Measurements from ENCODE around the gene VTCN1. TPM values are rescaled to one million over a fixed set of nuclear protein-coding genes. Genes with fewer than 3 reads are reported as not detected.
A peak's percentile ranks its signal among the peaks of the same experiment; 100 is the strongest.

Gene VTCN1
- polyA plus RNA-seq, 4 donors = 0.03 to 0.27 (median 0.10) TPM; not detected in 1

GRCh38 chr1:117117697-117118096 lies 93.0 kb downstream of the VTCN1 start:
- Histone ChIP-seq H3K4me1 (ENCODE audit: control insufficient read depth in 3 of 3, insufficient read depth in 2 of 3, low read depth in 1 of 3, low read length in 2 of 3) (peaks cover 4 to 19% (median 5%) of the 10 kb centered on the region in 3 donors), H3K27ac (ENCODE audit: low read depth in 1 of 3, low read length in 2 of 3) (peak overlapping the region in 1 of 3 donors; percentile 48), H3K27me3 (ENCODE audit: control insufficient read depth in 3 of 3, insufficient read depth in 3 of 3, low read length in 3 of 3) (peaks cover 0 to 6% (median 0%) of the 10 kb centered on the region in 3 donors), H3K9me3 (ENCODE audit: control insufficient read depth in 2 of 2, insufficient read depth in 1 of 2, low read depth in 1 of 2, low read length in 1 of 2) (no peaks in the 10 kb centered on the region), H3K36me3 (ENCODE audit: control insufficient read depth in 3 of 3, insufficient read depth in 2 of 3, low read depth in 1 of 3, low read length in 3 of 3) (peaks cover 0 to 16% (median 0%) of the 10 kb centered on the region in 3 donors), H3K4me3 (ENCODE audit: low read depth in 1 of 3, low read length in 3 of 3) (no peak overlapping the region)
- DNase-seq (no peak), FAIRE-seq (no peak)
- 30 to 81% (median 42%) methylated on average over 2 of the region's 2 CpGs for WGBS, 3 donors

GRCh38 chr1:117116784-117117130 lies 94.0 kb downstream of the VTCN1 start:
- Histone ChIP-seq H3K36me3 (ENCODE audit: control insufficient read depth in 3 of 3, insufficient read depth in 2 of 3, low read depth in 1 of 3, low read length in 3 of 3) (peaks cover 0 to 16% (median 0%) of the 10 kb centered on the region in 3 donors), H3K4me3 (ENCODE audit: low read depth in 1 of 3, low read length in 3 of 3) (no peak overlapping the region), H3K27ac (ENCODE audit: low read depth in 1 of 3, low read length in 2 of 3) (no peak overlapping the region), H3K27me3 (ENCODE audit: control insufficient read depth in 3 of 3, insufficient read depth in 3 of 3, low read length in 3 of 3) (no peaks in the 10 kb centered on the region), H3K4me1 (ENCODE audit: control insufficient read depth in 3 of 3, insufficient read depth in 2 of 3, low read depth in 1 of 3, low read length in 2 of 3) (peaks cover 4 to 19% (median 5%) of the 10 kb centered on the region in 3 donors), H3K9me3 (ENCODE audit: control insufficient read depth in 2 of 2, insufficient read depth in 1 of 2, low read depth in 1 of 2, low read length in 1 of 2) (no peaks in the 10 kb centered on the region)
- WGBS, 3 donors = 78 to 90% (median 88%) methylated on average over 3 of the region's 3 CpGs
- FAIRE-seq (no peak), DNase-seq (no peak)

GRCh38 chr1:117116090-117116783 lies 94.5 kb downstream of the VTCN1 start:
- H3K27ac ChIP-seq (ENCODE audit: low read depth in 1 of 3, low read length in 2 of 3) = no peak overlapping the region
- no peak for FAIRE-seq
- 91 to 94% (median 94%) methylated on average over 13 of the region's 13 CpGs for WGBS, 3 donors

GRCh38 chr1:117114877-117115276 lies 95.8 kb downstream of the VTCN1 start:
- WGBS, 3 donors = 62 to 71% (median 67%) methylated on average over 2 of the region's 2 CpGs
- FAIRE-seq (no peak), DNase-seq (no peak)
- Histone ChIP-seq H3K27ac (ENCODE audit: low read depth in 1 of 3, low read length in 2 of 3) (no peak overlapping the region), H3K9me3 (ENCODE audit: control insufficient read depth in 2 of 2, insufficient read depth in 1 of 2, low read depth in 1 of 2, low read length in 1 of 2) (no peaks in the 10 kb centered on the region), H3K36me3 (ENCODE audit: control insufficient read depth in 3 of 3, insufficient read depth in 2 of 3, low read depth in 1 of 3, low read length in 3 of 3) (peaks cover 0 to 16% (median 0%) of the 10 kb centered on the region in 3 donors), H3K27me3 (ENCODE audit: control insufficient read depth in 3 of 3, insufficient read depth in 3 of 3, low read length in 3 of 3) (no peaks in the 10 kb centered on the region), H3K4me1 (ENCODE audit: control insufficient read depth in 3 of 3, insufficient read depth in 2 of 3, low read depth in 1 of 3, low read length in 2 of 3) (peaks cover 2 to 12% (median 4%) of the 10 kb centered on the region in 3 donors), H3K4me3 (ENCODE audit: low read depth in 1 of 3, low read length in 3 of 3) (no peak overlapping the region)

More at GRCh38 chr1:117116090-117116783, 94.5 kb downstream of the VTCN1 start:
- Histone ChIP-seq H3K4me3 (ENCODE audit: low read depth in 1 of 3, low read length in 3 of 3) (no peak overlapping the region), H3K27me3 (ENCODE audit: control insufficient read depth in 3 of 3, insufficient read depth in 3 of 3, low read length in 3 of 3) (no peaks in the 10 kb centered on the region), H3K4me1 (ENCODE audit: control insufficient read depth in 3 of 3, insufficient read depth in 2 of 3, low read depth in 1 of 3, low read length in 2 of 3) (peaks cover 4 to 19% (median 5%) of the 10 kb centered on the region in 3 donors), H3K9me3 (ENCODE audit: control insufficient read depth in 2 of 2, insufficient read depth in 1 of 2, low read depth in 1 of 2, low read length in 1 of 2) (no peaks in the 10 kb centered on the region), H3K36me3 (ENCODE audit: control insufficient read depth in 3 of 3, insufficient read depth in 2 of 3, low read depth in 1 of 3, low read length in 3 of 3) (peaks cover 0 to 16% (median 0%) of the 10 kb centered on the region in 3 donors)
- DNase-seq = no peak

- no peak overlapping the region for H3K27ac ChIP-seq (ENCODE audit: low read depth in 1 of 3, low read length in 2 of 3)
- H3K4me1 ChIP-seq (ENCODE audit: control insufficient read depth in 3 of 3, insufficient read depth in 2 of 3, low read depth in 1 of 3, low read length in 2 of 3) = peaks cover under 1 to 8% (median 2%) of the 10 kb centered on the region in 3 donors
- DNase-seq (no peak), FAIRE-seq (no peak)
- H3K9me3 ChIP-seq (ENCODE audit: control insufficient read depth in 2 of 2, insufficient read depth in 1 of 2, low read depth in 1 of 2, low read length in 1 of 2) = no peaks in the 10 kb centered on the region
- H3K4me3 ChIP-seq (ENCODE audit: low read depth in 1 of 3, low read length in 3 of 3) = no peak overlapping the region
- 93 to 96% (median 96%) methylated on average over 11 of the region's 11 CpGs for WGBS, 3 donors
- H3K36me3 ChIP-seq (ENCODE audit: control insufficient read depth in 3 of 3, insufficient read depth in 2 of 3, low read depth in 1 of 3, low read length in 3 of 3) = peaks cover 0 to 14% (median 0%) of the 10 kb centered on the region in 3 donors
- H3K27me3 ChIP-seq (ENCODE audit: control insufficient read depth in 3 of 3, insufficient read depth in 3 of 3, low read length in 3 of 3) = no peaks in the 10 kb centered on the region
These were observed 97.5 kb downstream of the VTCN1 start for GRCh38 chr1:117113199-117113598.

- no peaks in the 10 kb centered on the region for H3K4me1 ChIP-seq (ENCODE audit: control insufficient read depth in 3 of 3, insufficient read depth in 2 of 3, low read depth in 1 of 3, low read length in 2 of 3)
- DNase-seq = no peak
- no peaks in the 10 kb centered on the region for H3K9me3 ChIP-seq (ENCODE audit: control insufficient read depth in 2 of 2, insufficient read depth in 1 of 2, low read depth in 1 of 2, low read length in 1 of 2)
- no peak overlapping the region for H3K27ac ChIP-seq (ENCODE audit: low read depth in 1 of 3, low read length in 2 of 3)
- 92 to 93% (median 92%) methylated on average over 7 of the region's 7 CpGs for WGBS, 3 donors
- FAIRE-seq = no peak
- peaks cover 0 to 15% (median 0%) of the 10 kb centered on the region in 3 donors for H3K36me3 ChIP-seq (ENCODE audit: control insufficient read depth in 3 of 3, insufficient read depth in 2 of 3, low read depth in 1 of 3, low read length in 3 of 3)
- no peak overlapping the region for H3K4me3 ChIP-seq (ENCODE audit: low read depth in 1 of 3, low read length in 3 of 3)
- no peaks in the 10 kb centered on the region for H3K27me3 ChIP-seq (ENCODE audit: control insufficient read depth in 3 of 3, insufficient read depth in 3 of 3, low read length in 3 of 3)
These were observed 98.5 kb downstream of the VTCN1 start for GRCh38 chr1:117112047-117112717.

- H3K27ac ChIP-seq (ENCODE audit: low read depth in 1 of 3, low read length in 2 of 3) = no peak overlapping the region
- no peaks in the 10 kb centered on the region for H3K27me3 ChIP-seq (ENCODE audit: control insufficient read depth in 3 of 3, insufficient read depth in 3 of 3, low read length in 3 of 3)
- H3K4me3 ChIP-seq (ENCODE audit: low read depth in 1 of 3, low read length in 3 of 3) = no peak overlapping the region
- H3K36me3 ChIP-seq (ENCODE audit: control insufficient read depth in 3 of 3, insufficient read depth in 2 of 3, low read depth in 1 of 3, low read length in 3 of 3) = peaks cover 0 to 9% (median 0%) of the 10 kb centered on the region in 3 donors
- no peaks in the 10 kb centered on the region for H3K4me1 ChIP-seq (ENCODE audit: control insufficient read depth in 3 of 3, insufficient read depth in 2 of 3, low read depth in 1 of 3, low read length in 2 of 3)
- WGBS, 3 donors = 79 to 94% (median 83%) methylated on average over 2 of the region's 2 CpGs
- FAIRE-seq = no peak
- H3K9me3 ChIP-seq (ENCODE audit: control insufficient read depth in 2 of 2, insufficient read depth in 1 of 2, low read depth in 1 of 2, low read length in 1 of 2) = no peaks in the 10 kb centered on the region
- DNase-seq = no peak
These were observed 100.0 kb downstream of the VTCN1 start for GRCh38 chr1:117110774-117111173.

- FAIRE-seq = no peak
- Histone ChIP-seq H3K27ac (ENCODE audit: low read depth in 1 of 3, low read length in 2 of 3) (no peak overlapping the region), H3K27me3 (ENCODE audit: control insufficient read depth in 3 of 3, insufficient read depth in 3 of 3, low read length in 3 of 3) (no peaks in the 10 kb centered on the region), H3K9me3 (ENCODE audit: control insufficient read depth in 2 of 2, insufficient read depth in 1 of 2, low read depth in 1 of 2, low read length in 1 of 2) (no peaks in the 10 kb centered on the region), H3K4me1 (ENCODE audit: control insufficient read depth in 3 of 3, insufficient read depth in 2 of 3, low read depth in 1 of 3, low read length in 2 of 3) (peaks cover 0 to 5% (median 0%) of the 10 kb centered on the region in 3 donors), H3K4me3 (ENCODE audit: low read depth in 1 of 3, low read length in 3 of 3) (no peak overlapping the region), H3K36me3 (ENCODE audit: control insufficient read depth in 3 of 3, insufficient read depth in 2 of 3, low read depth in 1 of 3, low read length in 3 of 3) (peaks cover 0 to 3% (median 0%) of the 10 kb centered on the region in 3 donors)
- no peak for DNase-seq
- WGBS, 3 donors = 66 to 82% (median 70%) methylated on average over 2 of the region's 2 CpGs
These were observed 103.4 kb downstream of the VTCN1 start for GRCh38 chr1:117107364-117107763.

Data from small intestine (tissue), 7 donors.